HEK293T (cell line): ENCODE measurements around the gene PAX2.

Experiments used
- CTCF ChIA-PET: fragments of 350-600 bp; formaldehyde crosslinking; extraction: SDS; loops from one replicate; lab custom pipeline; 2021; ENCODE audit warnings: antibody characterized with exemption, inconsistent platforms; lab: Yijun Ruan, JAX
- POLR2A ChIA-PET: fragments of 350-600 bp; formaldehyde crosslinking; extraction: SDS; loops from one replicate; lab custom pipeline; 2020; ENCODE audit warnings: antibody characterized with exemption, inconsistent platforms; lab: Yijun Ruan, JAX
- DNase-seq: peaks from one replicate; pipeline ENCODE4 v3.0.0; 2012; ENCODE audit warnings: mixed read lengths; ENCODE audit errors: extremely low spot score
- ARNT ChIP-seq: fragments of 450-650 bp; IDR thresholded peaks from 2 replicates; pipeline ENCODE4 v1.6.1; 2017; ENCODE audit warnings: mild to moderate bottlenecking
- BHLHE40 ChIP-seq: fragments of 450-650 bp; IDR thresholded peaks from 2 replicates; pipeline ENCODE4 v1.6.1; 2016; ENCODE audit warnings: mild to moderate bottlenecking, moderate library complexity, borderline replicate concordance
- CTBP1 ChIP-seq: fragments of 450-650 bp; IDR thresholded peaks from 2 replicates; pipeline ENCODE4 v1.6.1; 2016; ENCODE audit warnings: borderline replicate concordance
- ELF4 ChIP-seq: fragments of 450-650 bp; IDR thresholded peaks from 2 replicates; pipeline ENCODE4 v1.6.1; 2017; ENCODE audit warnings: antibody characterized with exemption
- FOXA1 ChIP-seq: fragments of 450-650 bp; IDR thresholded peaks from 2 replicates; pipeline ENCODE4 v1.6.1; 2016; ENCODE audit warnings: mild to moderate bottlenecking
- FOXK2 ChIP-seq: fragments of 450-650 bp; IDR thresholded peaks from 2 replicates; pipeline ENCODE4 v1.6.1; 2016; ENCODE audit warnings: mild to moderate bottlenecking
- FOXM1 ChIP-seq: fragments of 450-650 bp; IDR thresholded peaks from 2 replicates; pipeline ENCODE4 v1.6.1; 2017; ENCODE audit warnings: mild to moderate bottlenecking, borderline replicate concordance
- HDGF ChIP-seq: fragments of 450-650 bp; IDR thresholded peaks from 2 replicates; pipeline ENCODE4 v1.6.1; 2017; ENCODE audit warnings: antibody characterized with exemption, borderline replicate concordance
- L3MBTL2 ChIP-seq: fragments of 450-650 bp; conservative IDR thresholded peaks from 2 replicates; pipeline ENCODE4 v1.6.1; 2016; ENCODE audit warnings: mild to moderate bottlenecking
- LEF1 ChIP-seq: fragments of 450-650 bp; IDR thresholded peaks from 2 replicates; pipeline ENCODE4 v1.6.1; 2017; ENCODE audit warnings: mild to moderate bottlenecking, borderline replicate concordance
- NFRKB ChIP-seq: fragments of 450-650 bp; IDR thresholded peaks from 2 replicates; pipeline ENCODE4 v1.6.1; 2016; ENCODE audit warnings: mild to moderate bottlenecking, moderate library complexity
- PKNOX1 ChIP-seq: fragments of 450-650 bp; IDR thresholded peaks from 2 replicates; pipeline ENCODE4 v1.6.1; 2016
- SP1 ChIP-seq: fragments of 450-650 bp; IDR thresholded peaks from 2 replicates; pipeline ENCODE4 v1.6.1; 2017
- SUZ12 ChIP-seq: fragments of 450-650 bp; IDR thresholded peaks from 2 replicates; pipeline ENCODE4 v1.6.1; 2016; ENCODE audit warnings: mild to moderate bottlenecking
- TARDBP ChIP-seq: fragments of 450-650 bp; IDR thresholded peaks from 2 replicates; pipeline ENCODE4 v1.6.1; 2016
- ZNF384 ChIP-seq: fragments of 450-650 bp; IDR thresholded peaks from 2 replicates; pipeline ENCODE4 v1.6.1; 2016

PAX2 gene

DNA sequence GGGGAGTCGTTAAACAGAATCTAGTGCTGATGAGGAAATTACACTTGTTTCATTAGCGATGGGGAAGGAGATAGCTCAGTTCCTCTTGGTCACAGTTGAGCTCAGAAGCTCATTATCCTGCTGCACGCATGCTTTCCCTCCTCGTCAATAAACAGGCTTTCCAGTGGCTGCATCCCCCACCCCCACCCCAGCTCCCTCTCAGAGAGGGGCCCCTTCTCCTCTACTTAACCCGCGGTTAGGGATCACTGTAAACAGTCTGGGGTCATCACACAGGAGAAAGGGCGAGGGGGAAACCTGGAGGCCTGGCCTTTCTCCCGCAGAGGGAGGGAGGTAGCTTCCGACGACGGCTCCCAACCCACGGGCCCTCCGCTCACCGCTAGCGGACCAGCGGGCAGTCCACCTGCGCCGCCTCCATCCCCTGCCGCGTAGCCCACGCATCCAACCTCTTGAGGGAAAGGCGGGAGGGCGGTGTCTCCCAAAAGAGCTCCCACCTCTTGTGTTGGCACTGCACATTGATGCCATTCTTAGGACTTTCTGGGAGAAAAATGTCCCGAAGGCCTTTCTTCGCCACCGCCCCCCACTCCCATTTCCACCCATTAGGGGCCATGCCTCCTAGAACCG is 80.8 kb downstream of the PAX2 start:
- DNase-seq: no peak
- TF ChIP-seq LEF1: no peak
- no peak for TF ChIP-seq FOXM1
- no peak for TF ChIP-seq ELF4
- TF ChIP-seq CTBP1: no peak
- TF ChIP-seq BHLHE40: no peak
- TF ChIP-seq FOXA1: no peak
- POLR2A ChIA-PET: no interaction called here
- CTCF ChIA-PET: interaction anchor here (0.6 kb wide), 1 partner anchor 11 kb away, joined by 3 read pairs; no protein-coding TSS in a partner anchor

DNA sequence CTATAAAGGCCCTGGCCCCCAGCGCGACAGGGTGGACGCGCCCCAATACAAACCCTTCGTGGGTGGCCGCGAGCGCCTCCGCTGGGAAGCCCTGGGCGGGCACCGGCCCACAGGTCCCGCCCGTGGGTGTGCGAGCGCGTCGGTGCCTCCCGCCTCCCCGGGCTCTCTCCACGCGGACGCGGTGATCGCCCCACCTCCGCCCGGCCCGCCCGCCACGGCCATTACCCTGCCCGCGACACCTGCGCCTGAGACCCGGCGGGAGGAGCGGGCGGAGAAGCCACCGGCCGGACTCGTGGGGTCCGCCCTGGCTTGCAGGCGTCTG is 81.2 kb downstream of the PAX2 start:
- TF ChIP-seq FOXK2 (no peak), HDGF (no peak), CTBP1 (no peak), SP1 (no peak), FOXA1 (no peak), ZNF384 (no peak), LEF1 (no peak), L3MBTL2 (no peak), TARDBP (no peak), SUZ12 (no peak)
- ChIA-PET CTCF (no interaction called here), POLR2A (no interaction called here)
- no peak for DNase-seq

GRCh38 chr10:100826983-100827818 is 81.8 kb downstream of the PAX2 start:
- DNase-seq: no peak
- TF ChIP-seq NFRKB: no peak
- no peak for TF ChIP-seq ZNF384
- TF ChIP-seq LEF1: no peak
- TF ChIP-seq FOXK2: no peak
- TF ChIP-seq FOXA1: no peak
- TF ChIP-seq L3MBTL2: no peak
- TF ChIP-seq FOXM1: no peak
- TF ChIP-seq BHLHE40: no peak
- TF ChIP-seq SP1: no peak
- no peak for TF ChIP-seq TARDBP
- TF ChIP-seq PKNOX1: no peak
- no peak for TF ChIP-seq ELF4
- TF ChIP-seq HDGF: no peak
- TF ChIP-seq SUZ12: no peak
- no peak for TF ChIP-seq ARNT
- ChIA-PET POLR2A (no interaction called here), CTCF (no interaction called here)

DNA sequence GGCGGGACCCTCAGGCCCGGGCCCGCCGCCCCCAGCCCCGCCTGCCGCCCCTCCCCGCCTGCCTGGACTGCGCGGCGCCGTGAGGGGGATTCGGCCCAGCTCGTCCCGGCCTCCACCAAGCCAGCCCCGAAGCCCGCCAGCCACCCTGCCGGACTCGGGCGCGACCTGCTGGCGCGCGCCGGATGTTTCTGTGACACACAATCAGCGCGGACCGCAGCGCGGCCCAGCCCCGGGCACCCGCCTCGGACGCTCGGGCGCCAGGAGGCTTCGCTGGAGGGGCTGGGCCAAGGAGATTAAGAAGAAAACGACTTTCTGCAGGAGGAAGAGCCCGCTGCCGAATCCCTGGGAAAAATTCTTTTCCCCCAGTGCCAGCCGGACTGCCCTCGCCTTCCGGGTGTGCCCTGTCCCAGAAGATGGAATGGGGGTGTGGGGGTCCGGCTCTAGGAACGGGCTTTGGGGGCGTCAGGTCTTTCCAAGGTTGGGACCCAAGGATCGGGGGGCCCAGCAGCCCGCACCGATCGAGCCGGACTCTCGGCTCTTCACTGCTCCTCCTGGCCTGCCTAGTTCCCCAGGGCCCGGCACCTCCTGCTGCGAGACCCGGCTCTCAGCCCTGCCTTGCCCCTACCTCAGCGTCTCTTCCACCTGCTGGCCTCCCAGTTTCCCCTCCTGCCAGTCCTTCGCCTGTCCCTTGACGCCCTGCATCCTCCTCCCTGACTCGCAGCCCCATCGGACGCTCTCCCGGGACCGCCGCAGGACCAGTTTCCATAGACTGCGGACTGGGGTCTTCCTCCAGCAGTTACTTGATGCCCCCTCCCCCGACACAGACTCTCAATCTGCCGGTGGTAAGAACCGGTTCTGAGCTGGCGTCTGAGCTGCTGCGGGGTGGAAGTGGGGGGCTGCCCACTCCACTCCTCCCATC is 82.7 kb downstream of the PAX2 start:
- POLR2A ChIA-PET: no interaction called here
- no peak for DNase-seq
- no peak for TF ChIP-seq FOXM1
- no peak for TF ChIP-seq ARNT
- TF ChIP-seq FOXA1: no peak
- CTCF ChIA-PET: no interaction called here

- DNase-seq: no peak
- TF ChIP-seq FOXM1 (no peak), HDGF (no peak)
- ChIA-PET POLR2A (no interaction called here), CTCF (no interaction called here)
Measured at GRCh38 chr10:100828738-100829096, 83.3 kb downstream of the PAX2 start.

DNA sequence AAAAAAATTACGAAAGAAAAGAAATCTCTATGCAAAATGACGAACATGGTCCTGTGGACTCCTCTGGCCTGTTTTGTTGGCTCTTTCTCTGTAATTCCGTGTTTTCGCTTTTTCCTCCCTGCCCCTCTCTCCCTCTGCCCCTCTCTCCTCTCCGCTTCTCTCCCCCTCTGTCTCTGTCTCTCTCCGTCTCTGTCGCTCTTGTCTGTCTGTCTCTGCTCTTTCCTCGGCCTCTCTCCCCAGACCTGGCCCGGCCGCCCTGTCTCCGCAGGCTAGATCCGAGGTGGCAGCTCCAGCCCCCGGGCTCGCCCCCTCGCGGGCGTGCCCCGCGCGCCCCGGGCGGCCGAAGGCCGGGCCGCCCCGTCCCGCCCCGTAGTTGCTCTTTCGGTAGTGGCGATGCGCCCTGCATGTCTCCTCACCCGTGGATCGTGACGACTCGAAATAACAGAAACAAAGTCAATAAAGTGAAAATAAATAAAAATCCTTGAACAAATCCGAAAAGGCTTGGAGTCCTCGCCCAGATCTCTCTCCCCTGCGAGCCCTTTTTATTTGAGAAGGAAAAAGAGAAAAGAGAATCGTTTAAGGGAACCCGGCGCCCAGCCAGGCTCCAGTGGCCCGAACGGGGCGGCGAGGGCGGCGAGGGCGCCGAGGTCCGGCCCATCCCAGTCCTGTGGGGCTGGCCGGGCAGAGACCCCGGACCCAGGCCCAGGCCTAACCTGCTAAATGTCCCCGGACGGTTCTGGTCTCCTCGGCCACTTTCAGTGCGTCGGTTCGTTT is 83.9 kb downstream of the PAX2 start:
- DNase-seq: no peak
- ChIA-PET POLR2A (no interaction called here), CTCF (no interaction called here)
- TF ChIP-seq ELF4: no peak
- TF ChIP-seq PKNOX1: no peak
